Measurements from ENCODE around the gene ATF4. TPM values are rescaled to one million over a fixed set of nuclear protein-coding genes. Genes with fewer than 3 reads are reported as not detected.

The ATF4 gene
- total RNA-seq, 1 donor from 2014 or later, result 177 TPM

GRCh38 chr22:39537975-39538374 is 17.6 kb downstream of the ATF4 start:
- no peak for DNase-seq (ENCODE audit: low spot score)
- intact Hi-C loops (cut with DNase I), result no loop called here

GRCh38 chr22:39543095-39543494 is 22.7 kb downstream of the ATF4 start:
- intact Hi-C loops (cut with DNase I), result no loop called here
- no peak for DNase-seq (ENCODE audit: low spot score)

GRCh38 chr22:39545386-39546365 is 25.3 kb downstream of the ATF4 start:
- no peak for DNase-seq (ENCODE audit: low spot score)
- intact Hi-C loops (cut with DNase I), result loop anchor here (5.0 kb wide), 1 partner anchor 487 kb away; no protein-coding TSS in a partner anchor

GRCh38 chr22:39546889-39547586 is 26.7 kb downstream of the ATF4 start:
- intact Hi-C loops (cut with DNase I), result loop anchor here (5.0 kb wide), 1 partner anchor 485 kb away; no protein-coding TSS in a partner anchor
- no peak for DNase-seq (ENCODE audit: low spot score)

DNA sequence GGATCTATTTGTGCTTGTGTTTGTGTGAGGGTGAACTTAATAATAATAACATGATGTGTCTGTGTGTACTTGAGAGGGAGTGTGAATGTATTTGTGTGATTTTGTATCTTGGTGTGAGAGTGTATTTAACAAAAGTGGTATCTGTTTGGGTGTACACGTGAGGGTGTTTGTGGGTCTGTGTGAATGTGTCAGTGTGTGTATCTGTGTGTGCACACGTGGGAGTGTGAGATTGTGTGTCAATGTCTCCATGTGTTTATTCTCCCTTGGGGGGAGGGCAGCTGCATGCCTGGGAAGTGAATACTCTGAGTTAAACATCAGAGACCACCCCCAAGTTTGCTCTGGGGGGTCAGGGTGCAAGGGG is 27.2 kb downstream of the ATF4 start:
- intact Hi-C loops (cut with DNase I), result loop anchor here (5.0 kb wide), 1 partner anchor 485 kb away; no protein-coding TSS in a partner anchor
- no peak for DNase-seq (ENCODE audit: low spot score)

GRCh38 chr22:39553429-39553828 is 33.1 kb downstream of the ATF4 start:
- intact Hi-C loops (cut with DNase I), result no loop called here
- no peak for DNase-seq (ENCODE audit: low spot score)

GRCh38 chr22:39554151-39554550 is 33.8 kb downstream of the ATF4 start:
- intact Hi-C loops (cut with DNase I), result no loop called here
- DNase-seq (ENCODE audit: low spot score), result no peak

- intact Hi-C loops (cut with DNase I), result no loop called here
- no peak for DNase-seq (ENCODE audit: low spot score)
These were observed 36.8 kb downstream of the ATF4 start for GRCh38 chr22:39556970-39557841.

GRCh38 chr22:39558254-39558727 is 37.9 kb downstream of the ATF4 start:
- intact Hi-C loops (cut with DNase I), result no loop called here
- DNase-seq (ENCODE audit: low spot score), result no peak

DNA sequence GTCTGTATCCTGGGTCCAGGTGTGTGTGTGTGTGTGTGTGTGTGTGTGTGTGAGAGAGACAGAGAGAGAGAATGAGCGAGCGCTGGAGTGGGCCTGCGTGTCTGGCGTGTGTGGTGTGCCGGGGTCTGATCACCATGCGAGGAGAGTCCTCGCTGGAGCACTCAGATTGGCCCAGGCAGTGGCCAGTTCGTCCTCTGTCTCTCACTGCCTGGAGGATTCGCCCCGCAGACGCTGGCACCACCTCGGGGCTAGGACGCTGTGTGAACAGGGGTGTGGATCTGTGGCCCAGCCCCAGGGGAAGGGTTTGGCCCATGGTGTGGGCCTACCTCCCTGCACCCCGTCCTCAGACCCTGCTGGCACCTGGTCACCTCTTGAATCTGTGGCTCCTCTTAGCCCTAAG is 38.6 kb downstream of the ATF4 start:
- no peak for DNase-seq (ENCODE audit: low spot score)
- intact Hi-C loops (cut with DNase I), result no loop called here

DNA sequence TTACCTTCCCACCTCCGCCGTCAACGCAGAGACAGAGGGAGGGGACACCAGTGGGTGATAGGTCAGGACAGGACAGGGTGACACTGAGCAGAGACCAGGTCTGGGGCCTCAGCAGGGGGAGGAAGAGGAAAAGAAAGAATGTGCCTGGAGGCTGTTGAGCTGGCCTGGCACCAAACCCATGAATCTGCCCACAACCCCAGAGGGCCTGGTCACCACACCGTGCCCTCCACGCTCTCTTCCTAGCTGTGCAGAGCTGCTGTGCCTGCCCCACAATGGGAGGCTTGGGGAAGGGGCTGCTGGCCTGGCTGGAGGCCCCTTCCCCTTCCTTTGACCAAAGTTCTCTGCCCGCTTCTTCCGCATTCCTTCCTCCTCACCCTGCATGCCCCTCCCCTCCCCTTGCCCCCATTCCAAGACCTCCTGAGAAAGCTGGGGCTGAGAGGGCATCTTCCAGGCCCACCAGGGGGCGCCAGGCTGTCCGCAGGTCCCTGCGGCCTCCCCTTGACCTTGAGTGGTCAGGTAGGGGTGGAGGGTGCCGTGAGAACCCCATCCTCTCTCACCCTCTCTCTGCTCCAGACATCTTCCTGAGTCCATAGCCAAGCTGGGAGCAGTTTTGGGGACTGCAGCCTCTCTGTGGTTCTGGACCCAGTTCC is 39.2 kb downstream of the ATF4 start:
- intact Hi-C loops (cut with DNase I), result no loop called here

GRCh38 chr22:39560127-39560526 is 39.8 kb downstream of the ATF4 start:
- intact Hi-C loops (cut with DNase I), result no loop called here
- no peak for DNase-seq (ENCODE audit: low spot score)

More for the DNA sequence above, 39.2 kb downstream of the ATF4 start:
- DNase-seq (ENCODE audit: low spot score), result no peak

DNA sequence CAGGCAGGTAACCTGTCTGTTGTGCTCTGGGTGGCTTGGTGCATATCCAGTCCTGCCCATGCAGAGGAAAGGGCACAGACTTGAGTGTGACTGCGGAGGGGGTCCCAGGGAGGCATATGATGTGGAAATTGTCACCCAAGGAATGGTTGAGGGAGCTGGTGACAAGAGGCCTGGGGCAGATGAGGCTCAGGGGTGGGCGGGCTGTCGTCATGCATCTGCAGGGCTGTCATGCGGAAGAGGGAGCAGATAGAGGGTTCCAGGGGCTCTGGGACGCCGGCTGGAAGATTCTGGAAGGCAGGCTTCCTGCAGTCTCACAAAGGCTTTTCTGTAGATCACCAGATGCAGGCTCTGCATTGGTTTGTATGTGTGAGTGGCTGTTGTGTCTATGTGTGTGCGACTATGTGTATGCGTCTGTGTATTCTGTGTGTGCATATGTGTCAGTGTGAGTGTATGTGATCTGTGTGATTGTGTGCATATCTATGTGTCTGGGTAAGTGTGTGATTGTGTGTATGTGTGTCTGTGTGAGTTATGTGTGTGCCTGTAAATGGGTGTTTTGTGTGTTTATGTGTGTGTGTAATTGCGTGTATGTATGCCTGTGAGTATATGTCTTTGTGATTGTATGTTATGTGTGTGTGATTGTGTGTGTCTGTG is 42.6 kb downstream of the ATF4 start:
- DNase-seq (ENCODE audit: low spot score), result no peak
- intact Hi-C loops (cut with DNase I), result no loop called here

- DNase-seq (ENCODE audit: low spot score), result no peak
- intact Hi-C loops (cut with DNase I), result no loop called here
These were observed 43.4 kb downstream of the ATF4 start for GRCh38 chr22:39563571-39564428.

GRCh38 chr22:39565414-39565944 is 45.1 kb downstream of the ATF4 start:
- intact Hi-C loops (cut with DNase I), result no loop called here
- no peak for DNase-seq (ENCODE audit: low spot score)

DNA sequence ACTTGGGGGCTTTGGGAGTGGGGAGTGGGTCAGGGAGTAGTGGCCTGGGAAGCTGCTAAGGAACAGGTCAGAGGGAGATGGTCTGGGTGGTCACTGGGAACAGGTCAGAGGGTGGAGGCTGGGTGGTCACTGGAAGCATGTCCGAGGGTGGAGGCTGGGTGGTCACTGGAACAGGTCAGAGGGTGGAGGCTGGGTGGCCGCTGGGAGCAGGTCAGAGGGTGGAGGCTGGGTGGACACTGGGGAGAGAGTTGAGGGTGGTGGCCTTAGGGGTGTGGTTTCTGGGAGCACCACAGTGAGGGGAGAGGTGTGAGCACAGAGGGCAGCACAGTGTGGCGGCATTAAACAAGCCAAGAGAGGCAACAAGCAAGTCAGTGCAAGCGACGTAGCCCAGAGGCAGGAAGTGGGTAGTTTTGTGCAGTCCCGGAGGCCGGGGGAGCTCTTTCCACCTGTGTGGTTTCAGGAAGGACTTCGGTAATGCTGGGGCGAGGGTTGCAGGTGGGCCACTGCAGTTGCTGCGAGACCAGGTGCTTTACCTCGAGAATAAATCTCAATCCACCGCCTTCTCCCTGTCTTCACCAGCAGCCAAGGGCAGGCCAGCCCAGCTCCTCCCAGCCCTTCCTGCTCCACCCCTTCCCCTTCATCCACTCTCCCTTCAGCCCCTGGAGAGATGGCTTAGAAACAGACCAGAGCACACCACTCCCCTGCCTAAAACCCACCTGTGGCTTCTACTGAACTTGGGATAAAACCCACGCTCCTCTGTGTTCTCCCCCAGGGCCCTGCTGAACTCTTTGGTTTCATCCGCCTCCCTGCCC is 47.0 kb downstream of the ATF4 start:
- intact Hi-C loops (cut with DNase I), result no loop called here
- no peak for DNase-seq (ENCODE audit: low spot score)
